ENCODE results near the gene FRMD4B. TPM values are rescaled to one million over a fixed set of nuclear protein-coding genes. Genes with fewer than 3 reads are reported as not detected.
A peak's percentile ranks its signal among the peaks of the same experiment; 100 is the strongest.

FRMD4B gene
- total RNA-seq, result 12.8 TPM

GRCh38 chr3:69385723-69386555, at the start of gene FRMD4B:
Gene FRMD4B, minus strand, starts transcription at chr3:69386088. Its CDS starts 99 bp downstream, at chr3:69385989.
- DNase-seq (ENCODE audit: low spot score), result peak; percentile 76
- peak; percentile 96 for ATAC-seq

- DNase-seq (ENCODE audit: low spot score) (no peak), ATAC-seq (no peak)
Measured at GRCh38 chr3:69433969-69434325, 48.1 kb upstream of the FRMD4B start.

- ATAC-seq (no peak), DNase-seq (ENCODE audit: low spot score) (no peak)
Measured at GRCh38 chr3:69433121-69433968, 47.5 kb upstream of the FRMD4B start.

GRCh38 chr3:69428657-69429255, 42.9 kb upstream of the FRMD4B start:
- ATAC-seq (no peak), DNase-seq (ENCODE audit: low spot score) (no peak)

GRCh38 chr3:69426967-69427304, 41.0 kb upstream of the FRMD4B start:
- DNase-seq (ENCODE audit: low spot score), result no peak
- no peak for ATAC-seq

- ATAC-seq (no peak), DNase-seq (ENCODE audit: low spot score) (no peak)
Measured at GRCh38 chr3:69426291-69426966, 40.5 kb upstream of the FRMD4B start.

GRCh38 chr3:69425249-69425648, 39.4 kb upstream of the FRMD4B start:
- ATAC-seq (peak; percentile 89), DNase-seq (ENCODE audit: low spot score) (no peak)

- ATAC-seq, result no peak
- no peak for DNase-seq (ENCODE audit: low spot score)
Measured at GRCh38 chr3:69423463-69424155, 37.7 kb upstream of the FRMD4B start.

GRCh38 chr3:69422751-69423150, 36.9 kb upstream of the FRMD4B start:
- no peak for DNase-seq (ENCODE audit: low spot score)
- ATAC-seq, result no peak

- DNase-seq (ENCODE audit: low spot score), result no peak
- ATAC-seq, result peak; percentile 55
Measured at GRCh38 chr3:69420781-69421520, 35.1 kb upstream of the FRMD4B start.

GRCh38 chr3:69419276-69419675, 33.4 kb upstream of the FRMD4B start:
- no peak for ATAC-seq
- no peak for DNase-seq (ENCODE audit: low spot score)

GRCh38 chr3:69417541-69418078, 31.7 kb upstream of the FRMD4B start:
- DNase-seq (ENCODE audit: low spot score) (no peak), ATAC-seq (no peak)

GRCh38 chr3:69413551-69414207, 27.8 kb upstream of the FRMD4B start:
- DNase-seq (ENCODE audit: low spot score), result no peak
- ATAC-seq, result no peak

- no peak for DNase-seq (ENCODE audit: low spot score)
- no peak for ATAC-seq
Measured at GRCh38 chr3:69411346-69411745, 25.5 kb upstream of the FRMD4B start.

GRCh38 chr3:69410301-69410700, 24.4 kb upstream of the FRMD4B start:
- peak; percentile 96 for ATAC-seq
- peak; percentile 69 for DNase-seq (ENCODE audit: low spot score)

GRCh38 chr3:69409831-69410230, 23.9 kb upstream of the FRMD4B start:
- no peak for DNase-seq (ENCODE audit: low spot score)
- peak; percentile 80 for ATAC-seq

GRCh38 chr3:69409011-69409410, 23.1 kb upstream of the FRMD4B start:
- DNase-seq (ENCODE audit: low spot score) (no peak), ATAC-seq (peak; percentile 23)

GRCh38 chr3:69408542-69408941, 22.7 kb upstream of the FRMD4B start:
- no peak for DNase-seq (ENCODE audit: low spot score)

GRCh38 chr3:69407908-69408307, 22.0 kb upstream of the FRMD4B start:
- ATAC-seq, result no peak
- DNase-seq (ENCODE audit: low spot score), result no peak

More at GRCh38 chr3:69408542-69408941, 22.7 kb upstream of the FRMD4B start:
- no peak for ATAC-seq
